HG02973 (cell line): ENCODE results near the gene COMMD3.

Source experiments
- ATAC-seq: cut with Tn5 transposase; IDR thresholded peaks from one replicate; pipeline ENCODE4 v1.9.1; 2021; ENCODE audit warnings: moderate library complexity; ENCODE audit not compliant: unreplicated experiment

Gene COMMD3

GRCh38 chr10:22365644-22366434 lies 49.7 kb downstream of the COMMD3 start:
- ATAC-seq = no peak

GRCh38 chr10:22366435-22366703 lies 50.2 kb downstream of the COMMD3 start:
- no peak for ATAC-seq

- ATAC-seq = no peak
These were observed 50.6 kb downstream of the COMMD3 start for GRCh38 chr10:22366771-22367170.

GRCh38 chr10:22367471-22367870 lies 51.3 kb downstream of the COMMD3 start:
- ATAC-seq = no peak

- no peak for ATAC-seq
These were observed 52.2 kb downstream of the COMMD3 start for GRCh38 chr10:22368402-22368801.

- no peak for ATAC-seq
These were observed 52.8 kb downstream of the COMMD3 start for GRCh38 chr10:22368981-22369380.

- ATAC-seq = peak; percentile 64
These were observed 53.4 kb downstream of the COMMD3 start for GRCh38 chr10:22369434-22370072.
